Endothelial cell of umbilical vein (primary cell): ENCODE results near the gene GOLT1A. TPM values are rescaled to one million over a fixed set of nuclear protein-coding genes. Genes with fewer than 3 reads are reported as not detected.
A peak's percentile ranks its signal among the peaks of the same experiment; 100 is the strongest.

Experiments used
- BruUV-seq: library from RNA; stranded (reverse); fragments of 400-500 nt; replicated peaks from 2 replicates; lab custom pipeline; 2021; lab: Mats Ljungman, UMichigan
- CTCF ChIA-PET: fragments of 300-600, 350-600 bp; sonication (Branson Sonifier 250); formaldehyde crosslinking; loops from one replicate; lab custom pipeline; 2021; ENCODE audit warnings: antibody characterized with exemption, inconsistent platforms; lab: Charles Lee
- POLR2A ChIA-PET: fragments of 300-600, 350-600 bp; sonication (Branson Sonifier 250); formaldehyde crosslinking; loops from one replicate; lab custom pipeline; 2021; ENCODE audit warnings: antibody characterized with exemption, inconsistent platforms; lab: Charles Lee
- DNase-seq: peaks from one replicate; pipeline ENCODE4 v3.0.0-alpha.2; 2011; ENCODE audit warnings: low read depth, low spot score
- FAIRE-seq: peaks from 2 replicates; lab custom pipeline; 2011; peaks lifted over from hg19 to GRCh38; lab: Jason Lieb, UNC
- H2AFZ ChIP-seq: 2 replicates; pipeline ENCODE4 v1.6.0; 2012; ENCODE audit warnings: low read depth, low read length, control low read depth, inconsistent platforms
- H3K27ac ChIP-seq: 2 replicates; pipeline ENCODE4 v1.5.1; 2011; ENCODE audit warnings: low read depth, mild to moderate bottlenecking, control low read depth, low read length, moderate library complexity; ENCODE audit not compliant: insufficient read depth
- H3K27me3 ChIP-seq, 2 experiments: 2 replicates each; pipeline versions ENCODE4 v1.6.0 to v1.6.1; 2011; ENCODE audit warnings: low read length in 2 of 2, mixed read lengths in 1 of 2; ENCODE audit not compliant: control insufficient read depth in 2 of 2, insufficient read depth in 2 of 2
- H3K36me3 ChIP-seq, 2 experiments: 2 replicates in 1 of 2; 3 replicates in 1 of 2; pipeline ENCODE4 v1.5.1; 2011; ENCODE audit warnings: low read length in 2 of 2, mild to moderate bottlenecking in 1 of 2, moderate library complexity in 1 of 2; ENCODE audit not compliant: control insufficient read depth in 2 of 2, insufficient read depth in 2 of 2; ENCODE audit errors: extremely low read depth in 1 of 2
- H3K4me1 ChIP-seq: 3 replicates; pipeline ENCODE4 v1.5.1; 2011; ENCODE audit warnings: mild to moderate bottlenecking, low read length; ENCODE audit not compliant: control insufficient read depth, insufficient read depth; ENCODE audit errors: extremely low read depth
- H3K4me2 ChIP-seq: 2 replicates; pipeline ENCODE4 v1.6.1; 2011; ENCODE audit warnings: low read length, control low read depth, mixed read lengths; ENCODE audit not compliant: insufficient read depth
- H3K4me3 ChIP-seq, 3 experiments: fragments of 200-600 bp in 1 of 3; sonication (generic), shearing (Covaris generic) in 1 of 3; replicated peaks in 1 of 3; 2 replicates each; pipeline ENCODE4 v1.5.1; 2011 to 2016; ENCODE audit warnings: control low read depth in 3 of 3, low read length in 3 of 3, mild to moderate bottlenecking in 2 of 3, inconsistent platforms in 1 of 3, low read depth in 1 of 3, moderate library complexity in 1 of 3; ENCODE audit not compliant: insufficient read depth in 1 of 3
- H3K79me2 ChIP-seq: 2 replicates; pipeline ENCODE4 v1.6.0; 2012; ENCODE audit warnings: low read length, inconsistent platforms; ENCODE audit not compliant: control insufficient read depth, insufficient read depth
- H3K9ac ChIP-seq: replicated peaks from 2 replicates; pipeline ENCODE3; 2011; ENCODE audit warnings: low read length, control low read depth; ENCODE audit not compliant: insufficient read depth; ENCODE audit errors: extremely low read depth
- H3K9me1 ChIP-seq: replicated peaks from 3 replicates; pipeline ENCODE4 v1.6.0; 2011; ENCODE audit warnings: mild to moderate bottlenecking, low read length; ENCODE audit not compliant: control insufficient read depth, insufficient read depth; ENCODE audit errors: extremely low read depth
- H3K9me3 ChIP-seq: replicated peaks from 2 replicates; pipeline ENCODE4 v1.5.1; 2012; ENCODE audit warnings: low read length, inconsistent platforms; ENCODE audit not compliant: control insufficient read depth, insufficient read depth
- H4K20me1 ChIP-seq: replicated peaks from 2 replicates; pipeline ENCODE3; 2011; ENCODE audit warnings: mild to moderate bottlenecking, low read length; ENCODE audit not compliant: control insufficient read depth, insufficient read depth; ENCODE audit errors: extremely low read depth
- CTCF ChIP-seq, 2 donors: IDR thresholded peaks; 1 replicate in 1 of 2; 2 replicates in 1 of 2; pipeline ENCODE4 v1.5.1; 2011; ENCODE audit warnings: low read length in 2 of 2, mild to moderate bottlenecking in 2 of 2, moderate library complexity in 2 of 2, control low read depth in 1 of 2, inconsistent platforms in 1 of 2, low read depth in 1 of 2; ENCODE audit not compliant: insufficient read depth in 1 of 2; ENCODE audit errors: extremely low read depth in 1 of 2
- EZH2 ChIP-seq: IDR thresholded peaks from 2 replicates; pipeline ENCODE4 v1.6.1; 2012; ENCODE audit warnings: borderline replicate concordance, low read depth, mild to moderate bottlenecking, moderate library complexity, low read length, inconsistent platforms; ENCODE audit not compliant: severe bottlenecking
- FOS ChIP-seq: IDR thresholded peaks from 2 replicates; pipeline ENCODE4 v1.6.1; 2011; ENCODE audit warnings: mild to moderate bottlenecking, low read length, moderate library complexity, borderline replicate concordance; ENCODE audit not compliant: insufficient read depth
- MYC ChIP-seq: IDR thresholded peaks from one replicate; pipeline ENCODE4 v1.6.1; 2011; ENCODE audit warnings: mild to moderate bottlenecking, low read depth, low read length
- POLR2A ChIP-seq: IDR thresholded peaks from 2 replicates; pipeline ENCODE4 v1.6.1; 2012; ENCODE audit warnings: low read depth, mild to moderate bottlenecking, control low read depth, low read length
- dilution Hi-C: fragments of 300-500 bp; cut with MboI; formaldehyde crosslinking; loops from one replicate; pipeline ENCODE4 v1.15.0; 2019; ENCODE audit warnings: low sequenced_read_pairs; ENCODE audit not compliant: extremely low pct_ligation_motif_present
- intact Hi-C: fragments of 100-400 bp; cut with micrococcal nuclease; formaldehyde crosslinking; loops from one replicate; pipeline ENCODE4 v1.10.0; 2022
- polyA plus RNA-seq, 4 experiments: library from polyadenylated mRNA; depleted of rRNA in 3 of 4; stranded (reverse) in 3 of 4; unstranded in 1 of 4; fragments of >200 nt; gene quantifications; 2 replicates each; pipeline versions ENCODE4 v1.2.1 to v1.2.3, GENCODE V29; 2011 to 2012; ENCODE audit warnings: missing spikeins in 1 of 4
- total RNA-seq: library from RNA; stranded (reverse); gene quantifications from 2 replicates; pipeline ENCODE4 v1.2.3, GENCODE V29; 2021

Gene GOLT1A
- total and polyA plus RNA-seq, 2 donors (not counting 3 experiments of a cell fraction or from before 2014, with no cell fraction given) = not detected

GRCh38 chr1:204211046-204211445 is 2.7 kb downstream of the GOLT1A start:
- H4K20me1 ChIP-seq = no peaks in the 10 kb centered on the region
- no peaks in the 10 kb centered on the region for H3K4me1 ChIP-seq
- dilution Hi-C loops (no loop called here), intact Hi-C loops (loop anchor here (5.0 kb wide), 1 partner anchor 291 kb away; no protein-coding TSS in a partner anchor)
- H3K36me3 ChIP-seq = no peaks in the 10 kb centered on the region
- FAIRE-seq = no peak
- ChIA-PET POLR2A (no interaction called here), CTCF (interaction anchor here (0.6 to 3.6 kb wide), 5 partner anchors 13 to 292 kb away, joined by 3 to 35 read pairs (median 4); no protein-coding TSS in a partner anchor)
- no peak overlapping the region for H3K27ac ChIP-seq
- TF ChIP-seq EZH2 (no peak), FOS (no peak), POLR2A (no peak), MYC (no peak)
- no peaks in the 10 kb centered on the region for H3K9me3 ChIP-seq
- no peak for DNase-seq
- no TSS peak for BruUV-seq
- no peaks in the 10 kb centered on the region for H3K27me3 ChIP-seq
- no peak overlapping the region for H3K9ac ChIP-seq
- no peak overlapping the region for H3K4me2 ChIP-seq
- H2AFZ ChIP-seq = no peak overlapping the region
- H3K79me2 ChIP-seq = no peaks in the 10 kb centered on the region
- no peak overlapping the region for H3K4me3 ChIP-seq
- H3K9me1 ChIP-seq = no peaks in the 10 kb centered on the region

GRCh38 chr1:204207136-204207616 is 6.6 kb downstream of the GOLT1A start:
- no peak overlapping the region for H2AFZ ChIP-seq
- H3K27ac ChIP-seq = no peak overlapping the region
- intact Hi-C loops (loop anchor here (1.0 kb wide), 4 partner anchors 16 to 346 kb away; partner anchors contain the start of gene SNRPE), dilution Hi-C loops (no loop called here)
- no peaks in the 10 kb centered on the region for H4K20me1 ChIP-seq
- POLR2A ChIA-PET = interaction anchor here (1.2 kb wide), 1 partner anchor 44 kb away, joined by 3 read pairs; no protein-coding TSS in a partner anchor
- H3K36me3 ChIP-seq = no peaks in the 10 kb centered on the region
- H3K27me3 ChIP-seq = no peaks in the 10 kb centered on the region
- no peaks in the 10 kb centered on the region for H3K9me1 ChIP-seq
- BruUV-seq = no TSS peak
- no peaks in the 10 kb centered on the region for H3K79me2 ChIP-seq
- DNase-seq (peak; percentile 41), FAIRE-seq (peak; percentile 55)
- no peak overlapping the region for H3K9ac ChIP-seq
- CTCF ChIA-PET = interaction anchor here (0.5 to 11.0 kb wide), 45 partner anchors 9 to 355 kb away, joined by 3 to 770 read pairs (median 4); partner anchors contain the start of genes ETNK2, KISS1, PLEKHA6 and REN
- TF ChIP-seq CTCF (IDR thresholded peaks at IDR 0.05; ENCODE audit: extremely low read depth in 1 of 2, insufficient read depth in 1 of 2, low read depth in 1 of 2, low read length in 2 of 2) (peak; percentile 89 to 97), FOS (no peak)
- H3K4me1 ChIP-seq = no peaks in the 10 kb centered on the region
- no peak overlapping the region for H3K4me2 ChIP-seq
- H3K9me3 ChIP-seq = no peaks in the 10 kb centered on the region
- H3K4me3 ChIP-seq = no peak overlapping the region
